Cardiac muscle cell (in vitro differentiated cells and primary cell): ENCODE measurements around the gene RS1. TPM values are rescaled to one million over a fixed set of nuclear protein-coding genes. Genes with fewer than 3 reads are reported as not detected.

ENCODE experiments used
- DNase-seq, 2 donors: peaks; one replicate each; pipeline versions ENCODE4 v3.0.0 to v3.0.0-alpha.2; 2010 to 2017; ENCODE audit warnings: low read depth in 1 of 2, low spot score in 1 of 2
- H3K27ac ChIP-seq: fragments of 200-600 bp; sonication (generic); 2 replicates; pipeline ENCODE4 v1.5.1; 2016
- H3K27me3 ChIP-seq: fragments of 200-600 bp; sonication (generic); 2 replicates; pipeline ENCODE4 v1.6.0; 2016; ENCODE audit warnings: control low read depth
- H3K36me3 ChIP-seq: fragments of 200-600 bp; sonication (generic); 2 replicates; pipeline ENCODE4 v1.5.1; 2016; ENCODE audit warnings: control low read depth
- H3K4me1 ChIP-seq: fragments of 200-600 bp; sonication (generic); 2 replicates; pipeline ENCODE4 v1.8.1; 2017; ENCODE audit warnings: low read depth, mild to moderate bottlenecking, mixed run types
- H3K4me3 ChIP-seq: fragments of 200-600 bp; sonication (generic); 2 replicates; pipeline ENCODE4 v1.5.1; 2016; ENCODE audit warnings: mild to moderate bottlenecking
- H3K9me3 ChIP-seq: fragments of 200-600 bp; sonication (generic); 2 replicates; pipeline ENCODE4 v1.5.1; 2017; ENCODE audit warnings: low read depth, mild to moderate bottlenecking, control low read depth
- polyA plus RNA-seq: library from polyadenylated mRNA; unstranded; fragments of >200 nt; fragmentation: Nextera tagmentation; extraction: Ambion mirVana; gene quantifications from 2 replicates; pipeline ENCODE4 v1.2.1, GENCODE V29; 2016
- total RNA-seq: library from RNA; depleted of rRNA; stranded (reverse); fragments of >200 nt; gene quantifications from 2 replicates; pipeline ENCODE4 v1.2.3, GENCODE V29; 2016
- TF ChIP-seq, protein P1 (sequence below): IDR thresholded peaks from 2 replicates; pipeline ENCODE4 v1.5.1; 2012; ENCODE audit warnings: low read depth, mild to moderate bottlenecking, low read length

RS1 gene
- total and polyA plus RNA-seq, 2 experiments from 2014 or later, result not detected

DNA sequence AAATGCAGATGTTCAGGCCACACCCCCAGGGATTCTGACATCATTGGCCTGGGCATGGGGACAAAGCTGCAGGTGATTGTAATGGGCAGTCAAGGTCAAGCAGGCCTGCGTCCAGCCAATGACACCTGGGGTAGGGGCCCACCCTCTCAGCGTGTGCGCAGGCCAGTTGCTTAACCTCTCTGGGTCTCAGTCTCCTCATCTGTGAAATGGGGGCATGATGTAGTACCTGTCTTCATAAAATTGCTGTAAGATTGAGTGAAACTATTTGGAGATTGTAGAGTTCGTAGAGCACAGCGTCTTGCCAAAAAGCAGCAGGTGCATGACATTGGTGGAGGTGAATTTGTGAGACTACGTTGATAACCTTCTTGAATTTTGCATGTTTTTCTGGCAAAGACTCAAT lies 21.2 kb downstream of the RS1 start:
- H3K4me3 ChIP-seq, result no peak overlapping the region
- TF ChIP-seq, protein P1, sequence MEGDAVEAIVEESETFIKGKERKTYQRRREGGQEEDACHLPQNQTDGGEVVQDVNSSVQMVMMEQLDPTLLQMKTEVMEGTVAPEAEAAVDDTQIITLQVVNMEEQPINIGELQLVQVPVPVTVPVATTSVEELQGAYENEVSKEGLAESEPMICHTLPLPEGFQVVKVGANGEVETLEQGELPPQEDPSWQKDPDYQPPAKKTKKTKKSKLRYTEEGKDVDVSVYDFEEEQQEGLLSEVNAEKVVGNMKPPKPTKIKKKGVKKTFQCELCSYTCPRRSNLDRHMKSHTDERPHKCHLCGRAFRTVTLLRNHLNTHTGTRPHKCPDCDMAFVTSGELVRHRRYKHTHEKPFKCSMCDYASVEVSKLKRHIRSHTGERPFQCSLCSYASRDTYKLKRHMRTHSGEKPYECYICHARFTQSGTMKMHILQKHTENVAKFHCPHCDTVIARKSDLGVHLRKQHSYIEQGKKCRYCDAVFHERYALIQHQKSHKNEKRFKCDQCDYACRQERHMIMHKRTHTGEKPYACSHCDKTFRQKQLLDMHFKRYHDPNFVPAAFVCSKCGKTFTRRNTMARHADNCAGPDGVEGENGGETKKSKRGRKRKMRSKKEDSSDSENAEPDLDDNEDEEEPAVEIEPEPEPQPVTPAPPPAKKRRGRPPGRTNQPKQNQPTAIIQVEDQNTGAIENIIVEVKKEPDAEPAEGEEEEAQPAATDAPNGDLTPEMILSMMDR, result no peak

DNA sequence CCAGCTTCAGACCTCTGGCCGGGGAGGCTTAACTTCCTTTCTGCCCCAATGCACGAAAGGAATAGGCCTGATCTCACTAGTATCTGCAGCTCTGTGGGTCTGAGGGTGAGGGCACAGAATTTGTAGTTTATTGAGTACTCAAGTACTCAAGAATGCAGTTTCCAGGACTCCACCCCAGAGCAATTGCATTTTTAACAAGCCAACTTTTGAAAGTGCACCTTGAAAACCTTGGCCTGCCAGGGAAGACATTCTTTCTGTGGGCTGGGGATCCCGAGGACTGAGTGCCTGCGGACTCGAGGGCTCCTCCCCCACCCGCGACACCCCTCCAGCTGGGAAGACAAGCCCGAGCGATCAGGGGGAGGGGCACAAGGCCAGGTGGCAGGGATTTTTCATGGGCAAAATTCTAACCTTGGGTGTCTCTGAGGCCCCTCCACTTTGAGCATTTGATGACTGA lies 22.4 kb downstream of the RS1 start:
- Histone ChIP-seq H3K4me3 (no peak overlapping the region), H3K36me3 (no peaks in the 10 kb centered on the region), H3K9me3 (no peaks in the 10 kb centered on the region), H3K27me3 (no peaks in the 10 kb centered on the region), H3K4me1 (peaks cover 6% of the 10 kb centered on the region), H3K27ac (no peak overlapping the region)
- TF ChIP-seq, protein P1, result no peak
- peak in 1 of 2 donors; percentile 4 for DNase-seq

More for the DNA sequence above, 21.2 kb downstream of the RS1 start:
- no peak for DNase-seq
- Histone ChIP-seq H3K9me3 (no peaks in the 10 kb centered on the region), H3K36me3 (no peaks in the 10 kb centered on the region), H3K27me3 (no peaks in the 10 kb centered on the region), H3K4me1 (peaks cover 6% of the 10 kb centered on the region), H3K27ac (no peak overlapping the region)

DNA sequence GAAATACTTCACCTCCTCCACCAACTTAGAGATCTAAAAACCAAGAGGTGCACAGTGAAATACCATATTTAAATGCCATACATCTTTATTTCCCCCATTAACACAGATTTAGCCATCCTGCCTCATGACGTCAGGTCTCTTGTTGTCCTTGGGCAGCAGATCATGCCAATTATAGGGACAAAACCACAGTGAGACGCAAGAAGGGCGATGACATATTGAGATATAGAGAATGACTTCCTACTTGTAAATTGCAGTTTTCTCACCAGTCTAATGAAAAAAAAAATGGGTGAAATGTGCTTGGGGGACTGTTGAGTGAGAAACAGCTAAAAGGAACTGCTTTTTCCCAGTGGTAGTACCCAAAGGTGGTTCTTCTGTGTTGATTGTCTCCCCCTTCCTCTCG lies 24.3 kb downstream of the RS1 start:
- H3K9me3 ChIP-seq, result no peaks in the 10 kb centered on the region
- H3K4me1 ChIP-seq, result peaks cover 6% of the 10 kb centered on the region
- no peak overlapping the region for H3K4me3 ChIP-seq
- TF ChIP-seq, protein P1, result no peak
- no peak for DNase-seq
- H3K36me3 ChIP-seq, result no peaks in the 10 kb centered on the region
- H3K27ac ChIP-seq, result no peak overlapping the region
- no peaks in the 10 kb centered on the region for H3K27me3 ChIP-seq

DNA sequence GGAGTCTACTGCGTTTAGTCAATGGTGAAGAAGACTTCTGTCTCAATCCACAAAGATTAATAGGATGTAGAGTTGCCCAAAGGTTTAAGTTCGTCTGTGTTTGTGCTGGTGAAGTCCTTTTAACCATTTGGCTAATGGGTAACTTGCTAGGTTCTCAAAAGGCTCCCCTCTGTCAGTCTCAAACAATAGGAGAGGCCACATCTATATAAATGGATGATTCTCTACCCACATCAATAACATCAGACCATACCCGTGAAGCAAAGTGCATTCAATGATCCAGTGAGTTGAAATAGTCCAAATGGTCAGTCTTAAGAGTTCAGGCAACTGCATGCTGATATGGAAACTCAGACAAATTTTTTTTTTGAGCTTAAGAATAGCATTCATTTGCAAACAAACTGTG lies 28.1 kb downstream of the RS1 start:
- H3K27ac ChIP-seq, result no peak overlapping the region
- no peaks in the 10 kb centered on the region for H3K27me3 ChIP-seq
- H3K4me1 ChIP-seq, result no peaks in the 10 kb centered on the region
- H3K9me3 ChIP-seq, result no peaks in the 10 kb centered on the region
- no peak overlapping the region for H3K4me3 ChIP-seq
- H3K36me3 ChIP-seq, result no peaks in the 10 kb centered on the region
- no peak for DNase-seq
- TF ChIP-seq, protein P1, result no peak

DNA sequence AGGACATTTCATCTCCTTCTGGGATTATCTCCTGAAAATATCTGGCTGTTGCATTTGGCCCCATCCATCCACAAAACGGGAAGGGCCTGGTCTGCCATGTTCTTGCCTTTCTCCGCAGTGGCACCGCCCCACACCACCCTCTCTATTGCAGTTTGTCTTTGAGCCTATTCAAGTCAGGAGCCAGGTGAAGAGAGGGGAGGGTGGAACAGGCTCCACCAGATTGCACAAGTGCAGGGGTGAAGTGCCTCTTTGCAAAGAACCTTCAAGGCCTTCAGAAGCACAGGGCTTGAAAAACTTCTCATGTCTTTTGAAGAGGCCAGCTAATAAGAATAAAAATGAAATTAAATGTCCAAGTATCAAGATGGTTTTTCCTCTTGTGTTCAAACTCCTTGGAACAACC lies 28.7 kb downstream of the RS1 start:
- Histone ChIP-seq H3K4me3 (no peak overlapping the region), H3K9me3 (no peaks in the 10 kb centered on the region), H3K36me3 (no peaks in the 10 kb centered on the region), H3K27me3 (no peaks in the 10 kb centered on the region), H3K4me1 (no peaks in the 10 kb centered on the region), H3K27ac (no peak overlapping the region)
- DNase-seq, result no peak
- TF ChIP-seq, protein P1, result no peak

DNA sequence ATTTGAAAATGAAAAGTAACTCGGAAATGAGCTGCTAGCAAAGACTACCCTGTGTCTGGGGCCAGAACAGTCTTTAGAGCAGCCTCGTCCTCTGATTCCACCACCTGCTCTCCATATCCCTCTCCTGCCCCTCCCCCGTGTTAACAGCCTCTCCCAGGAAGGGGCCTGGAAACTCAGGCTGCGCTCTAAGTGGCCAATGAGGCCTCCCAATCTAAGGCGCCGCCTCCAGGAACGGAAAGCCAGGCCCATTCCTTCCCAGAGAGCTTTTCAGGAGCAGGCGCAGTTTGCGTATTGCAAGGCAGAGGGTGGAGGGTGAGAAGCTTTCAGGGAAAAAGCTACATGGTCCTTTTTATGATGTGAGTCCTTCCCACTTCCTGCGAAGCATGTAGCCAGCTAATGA lies 31.2 kb downstream of the RS1 start:
- TF ChIP-seq, protein P1, result no peak
- Histone ChIP-seq H3K27me3 (no peaks in the 10 kb centered on the region), H3K4me3 (no peak overlapping the region), H3K36me3 (no peaks in the 10 kb centered on the region), H3K4me1 (no peaks in the 10 kb centered on the region), H3K27ac (no peak overlapping the region), H3K9me3 (no peaks in the 10 kb centered on the region)
- peak; percentile 16 to 56 for DNase-seq
